ENCODE results near the gene SNRPA1.

DNA sequence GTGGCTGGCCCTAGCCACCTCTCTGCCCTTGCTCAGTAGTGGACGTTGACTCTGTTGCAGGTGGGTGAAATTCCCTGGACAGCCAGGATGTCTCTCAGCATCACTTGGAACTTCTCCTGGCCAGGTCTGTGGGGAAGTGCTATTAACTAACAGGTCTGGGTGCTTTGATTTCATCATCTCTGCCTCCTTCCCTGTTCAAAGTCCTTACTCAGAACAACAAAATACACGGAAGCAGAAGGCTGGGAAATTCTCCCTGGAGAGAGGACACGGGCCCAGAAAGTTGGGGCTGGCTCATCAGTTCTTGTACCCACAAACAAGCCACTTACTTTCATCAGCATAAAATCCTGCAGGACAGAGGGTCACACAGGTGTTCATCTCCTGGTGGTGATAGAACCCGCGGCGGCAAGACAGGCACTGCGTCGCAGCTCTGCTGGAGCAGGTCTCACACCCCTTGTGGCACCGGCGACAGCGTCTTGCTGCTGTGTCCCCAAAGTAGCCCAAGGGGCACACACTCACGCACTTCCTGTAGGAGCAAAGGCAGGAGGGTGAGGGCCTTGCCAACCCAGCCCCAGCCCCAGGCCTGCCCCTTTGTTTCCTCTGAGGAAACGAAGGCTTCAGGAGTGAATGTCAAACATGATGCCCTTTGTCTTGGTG is 29.6 kb upstream of the SNRPA1 start:
- TF ChIP-seq EP300 (IDR thresholded peaks at IDR 0.05; ENCODE audit: borderline replicate concordance) = no peak
- no peak for TF ChIP-seq RAD21 (IDR thresholded peaks at IDR 0.05; ENCODE audit: low read depth)
- TF ChIP-seq TCF12 (IDR thresholded peaks at IDR 0.05; ENCODE audit: low read depth) = no peak

Data from Ishikawa (cell line).